Karpas-422 (cell line): ENCODE results near the gene ZNF431. TPM values are rescaled to one million over a fixed set of nuclear protein-coding genes. Genes with fewer than 3 reads are reported as not detected.

Source experiments
- DNase-seq: peaks from one replicate; pipeline ENCODE4 v3.0.0-alpha.2; 2015
- H2AFZ ChIP-seq: fragments of 200-600 bp; sonication (generic); 2 replicates; pipeline ENCODE4 v1.6.1; 2014; ENCODE audit warnings: antibody characterized with exemption, low read length, mixed read lengths
- H3K27ac ChIP-seq: fragments of 200-600 bp; sonication (generic); 2 replicates; pipeline ENCODE4 v1.5.1; 2014; ENCODE audit warnings: mild to moderate bottlenecking, low read length, moderate library complexity
- H3K27me3 ChIP-seq: fragments of 200-600 bp; sonication (generic); 2 replicates; pipeline ENCODE4 v1.6.1; 2014; ENCODE audit warnings: low read length, mixed read lengths
- H3K36me3 ChIP-seq: fragments of 200-600 bp; sonication (generic); 2 replicates; pipeline ENCODE4 v1.6.1; 2014; ENCODE audit warnings: low read length, mixed read lengths; ENCODE audit not compliant: insufficient read depth
- H3K4me1 ChIP-seq: fragments of 200-600 bp; sonication (generic); 2 replicates; pipeline ENCODE4 v1.6.1; 2014; ENCODE audit warnings: mild to moderate bottlenecking, low read length, mixed read lengths
- H3K4me2 ChIP-seq: fragments of 200-600 bp; sonication (generic); 2 replicates; pipeline ENCODE4 v1.6.1; 2014; ENCODE audit warnings: low read length, low read depth, mild to moderate bottlenecking; ENCODE audit not compliant: poor library complexity, severe bottlenecking
- H3K4me3 ChIP-seq: fragments of 200-600 bp; sonication (generic); 2 replicates; pipeline ENCODE4 v1.5.1; 2014; ENCODE audit warnings: mild to moderate bottlenecking, antibody characterized with exemption, low read length, mixed read lengths
- H3K79me2 ChIP-seq: fragments of 200-600 bp; sonication (generic); 2 replicates; pipeline ENCODE4 v1.6.1; 2014; ENCODE audit warnings: mild to moderate bottlenecking, low read length, mixed read lengths
- H3K9ac ChIP-seq: fragments of 200-600 bp; sonication (generic); 2 replicates; pipeline ENCODE4 v1.6.0; 2014; ENCODE audit warnings: low read length
- H3K9me2 ChIP-seq: fragments of 200-600 bp; sonication (generic), shearing (Covaris generic); replicated peaks from 2 replicates; pipeline ENCODE4 v1.6.0; 2014; ENCODE audit warnings: mild to moderate bottlenecking, low read length, moderate library complexity; ENCODE audit not compliant: insufficient read depth
- H3K9me3 ChIP-seq: fragments of 300-700, 200-600 bp; sonication (generic); 2 replicates; pipeline ENCODE4 v1.6.1; 2014; ENCODE audit warnings: low read length, mixed read lengths
- H4K20me1 ChIP-seq: fragments of 200-600 bp; sonication (generic); 2 replicates; pipeline ENCODE4 v1.6.1; 2014; ENCODE audit warnings: mild to moderate bottlenecking, antibody characterized with exemption, low read length, low read depth; ENCODE audit not compliant: insufficient read depth
- total RNA-seq: library from RNA; depleted of rRNA; stranded (reverse); fragments of >200 nt; shearing (Covaris generic); gene quantifications from 2 replicates; pipeline ENCODE4 v1.2.3, GENCODE V29; 2014; ENCODE audit warnings: low replicate concordance

The ZNF431 gene
- total RNA-seq, 1 experiment from 2014 or later = 19.5 TPM

GRCh38 chr19:21117041-21117907, 24.6 kb upstream of the ZNF431 start:
- no peak for DNase-seq
- Histone ChIP-seq H3K9me3 (no peaks in the 10 kb centered on the region), H3K36me3 (peaks cover 58% of the 10 kb centered on the region), H3K27ac (no peak overlapping the region), H3K27me3 (no peaks in the 10 kb centered on the region), H3K79me2 (peaks cover 15% of the 10 kb centered on the region), H4K20me1 (no peaks in the 10 kb centered on the region), H3K9me2 (no peaks in the 10 kb centered on the region), H3K4me1 (no peaks in the 10 kb centered on the region), H2AFZ (no peak overlapping the region), H3K4me3 (no peak overlapping the region), H3K9ac (no peak overlapping the region), H3K4me2 (no peak overlapping the region)

- Histone ChIP-seq H3K27ac (no peak overlapping the region), H3K9ac (no peak overlapping the region)
These were observed 15.8 kb upstream of the ZNF431 start for GRCh38 chr19:21126078-21126477.

GRCh38 chr19:21127001-21127400, 14.8 kb upstream of the ZNF431 start:
- Histone ChIP-seq H3K36me3 (peaks cover 11% of the 10 kb centered on the region; the same call in 1 of the 2 replicates), H3K4me2 (no peak overlapping the region), H3K9me2 (no peaks in the 10 kb centered on the region), H3K4me1 (no peaks in the 10 kb centered on the region), H3K4me3 (no peak overlapping the region), H3K79me2 (no peaks in the 10 kb centered on the region), H3K9me3 (no peaks in the 10 kb centered on the region), H3K27ac (no peak overlapping the region), H3K9ac (no peak overlapping the region), H4K20me1 (no peaks in the 10 kb centered on the region), H2AFZ (no peak overlapping the region), H3K27me3 (no peaks in the 10 kb centered on the region)
- DNase-seq = no peak

More at GRCh38 chr19:21126078-21126477, 15.8 kb upstream of the ZNF431 start:
- H3K27me3 ChIP-seq = no peaks in the 10 kb centered on the region
- H2AFZ ChIP-seq = no peak overlapping the region
- no peaks in the 10 kb centered on the region for H3K9me2 ChIP-seq
- H3K4me1 ChIP-seq = no peaks in the 10 kb centered on the region
- H3K4me2 ChIP-seq = no peak overlapping the region
- no peak overlapping the region for H3K4me3 ChIP-seq
- DNase-seq = no peak
- peaks cover 15% of the 10 kb centered on the region; the same call in 1 of the 2 replicates for H3K36me3 ChIP-seq
- no peaks in the 10 kb centered on the region for H3K9me3 ChIP-seq
- no peaks in the 10 kb centered on the region for H3K79me2 ChIP-seq
- no peaks in the 10 kb centered on the region for H4K20me1 ChIP-seq

GRCh38 chr19:21127898-21128297, 13.9 kb upstream of the ZNF431 start:
- Histone ChIP-seq H3K9me3 (no peaks in the 10 kb centered on the region), H3K36me3 (peaks cover 5% of the 10 kb centered on the region; the same call in 1 of the 2 replicates), H3K27me3 (no peaks in the 10 kb centered on the region), H3K4me3 (no peak overlapping the region), H2AFZ (no peak overlapping the region), H3K27ac (no peak overlapping the region), H3K4me1 (no peaks in the 10 kb centered on the region), H3K9ac (no peak overlapping the region), H3K4me2 (no peak overlapping the region), H4K20me1 (no peaks in the 10 kb centered on the region), H3K9me2 (no peaks in the 10 kb centered on the region), H3K79me2 (no peaks in the 10 kb centered on the region)
- no peak for DNase-seq

GRCh38 chr19:21128901-21129698, 12.7 kb upstream of the ZNF431 start:
- no peaks in the 10 kb centered on the region for H3K4me1 ChIP-seq

GRCh38 chr19:21130097-21130775, 11.6 kb upstream of the ZNF431 start:
- H3K9ac ChIP-seq = no peak overlapping the region
- H3K27ac ChIP-seq = no peak overlapping the region
- no peak for DNase-seq
- no peak overlapping the region for H2AFZ ChIP-seq
- no peaks in the 10 kb centered on the region for H4K20me1 ChIP-seq
- H3K36me3 ChIP-seq = no peaks in the 10 kb centered on the region
- H3K4me2 ChIP-seq = no peak overlapping the region
- no peak overlapping the region for H3K4me3 ChIP-seq
- no peaks in the 10 kb centered on the region for H3K4me1 ChIP-seq
- H3K9me3 ChIP-seq = no peaks in the 10 kb centered on the region
- H3K79me2 ChIP-seq = no peaks in the 10 kb centered on the region
- H3K9me2 ChIP-seq = no peaks in the 10 kb centered on the region
- no peaks in the 10 kb centered on the region for H3K27me3 ChIP-seq

More at GRCh38 chr19:21128901-21129698, 12.7 kb upstream of the ZNF431 start:
- Histone ChIP-seq H3K9ac (no peak overlapping the region), H2AFZ (no peak overlapping the region), H3K9me3 (no peaks in the 10 kb centered on the region), H3K27me3 (no peaks in the 10 kb centered on the region), H3K4me3 (no peak overlapping the region), H3K9me2 (no peaks in the 10 kb centered on the region), H3K36me3 (peaks cover 2% of the 10 kb centered on the region; the same call in 1 of the 2 replicates), H3K79me2 (no peaks in the 10 kb centered on the region), H3K27ac (no peak overlapping the region), H3K4me2 (no peak overlapping the region), H4K20me1 (no peaks in the 10 kb centered on the region)
- DNase-seq = no peak

GRCh38 chr19:21133633-21134032, 8.2 kb upstream of the ZNF431 start:
- H4K20me1 ChIP-seq = no peaks in the 10 kb centered on the region
- H3K4me2 ChIP-seq = no peak overlapping the region
- no peak overlapping the region for H3K9ac ChIP-seq
- no peaks in the 10 kb centered on the region for H3K4me1 ChIP-seq
- DNase-seq = no peak
- H3K36me3 ChIP-seq = no peaks in the 10 kb centered on the region
- H3K27me3 ChIP-seq = no peaks in the 10 kb centered on the region
- no peaks in the 10 kb centered on the region for H3K9me3 ChIP-seq
- no peak overlapping the region for H2AFZ ChIP-seq
- no peak overlapping the region for H3K4me3 ChIP-seq
- no peaks in the 10 kb centered on the region for H3K9me2 ChIP-seq
- H3K27ac ChIP-seq = no peak overlapping the region
- no peaks in the 10 kb centered on the region for H3K79me2 ChIP-seq

GRCh38 chr19:21134934-21135366, 6.9 kb upstream of the ZNF431 start:
- Histone ChIP-seq H4K20me1 (no peaks in the 10 kb centered on the region), H3K4me2 (no peak overlapping the region), H2AFZ (no peak overlapping the region), H3K9ac (no peak overlapping the region), H3K9me3 (no peaks in the 10 kb centered on the region), H3K27me3 (no peaks in the 10 kb centered on the region), H3K4me3 (no peak overlapping the region), H3K79me2 (no peaks in the 10 kb centered on the region), H3K9me2 (no peaks in the 10 kb centered on the region), H3K4me1 (no peaks in the 10 kb centered on the region), H3K27ac (no peak overlapping the region), H3K36me3 (no peaks in the 10 kb centered on the region)
- no peak for DNase-seq
